Sigmoid colon (tissue), 4 donors: ENCODE measurements around the gene GAS2L1.

ENCODE experiments used
- EP300 ChIP-seq, 4 donors: sonication (generic); formaldehyde crosslinking; IDR thresholded peaks; one replicate each; pipeline ENCODE4 v1.6.1; 2017; ENCODE audit warnings: antibody characterized with exemption in 4 of 4
- POLR2A ChIP-seq, 2 donors: fragments of 450-650 bp; IDR thresholded peaks; one replicate each; pipeline ENCODE4 v1.6.1; 2016; ENCODE audit warnings: antibody characterized with exemption in 2 of 2, mild to moderate bottlenecking in 2 of 2, moderate library complexity in 2 of 2
- POLR2AphosphoS5 ChIP-seq, 4 donors: sonication (generic); formaldehyde crosslinking; IDR thresholded peaks; one replicate each; pipeline ENCODE4 v1.6.1; 2017; ENCODE audit warnings: antibody characterized with exemption in 4 of 4
- TF ChIP-seq, protein P1 (sequence below), 4 experiments: fragments of 450-650 bp in 3 of 4; fragments of 200-600 bp in 1 of 4; IDR thresholded peaks; one replicate each; pipeline ENCODE4 v1.5.1; 2016 to 2019; ENCODE audit warnings: antibody characterized with exemption in 4 of 4, mild to moderate bottlenecking in 3 of 4, moderate library complexity in 2 of 4

DNA sequence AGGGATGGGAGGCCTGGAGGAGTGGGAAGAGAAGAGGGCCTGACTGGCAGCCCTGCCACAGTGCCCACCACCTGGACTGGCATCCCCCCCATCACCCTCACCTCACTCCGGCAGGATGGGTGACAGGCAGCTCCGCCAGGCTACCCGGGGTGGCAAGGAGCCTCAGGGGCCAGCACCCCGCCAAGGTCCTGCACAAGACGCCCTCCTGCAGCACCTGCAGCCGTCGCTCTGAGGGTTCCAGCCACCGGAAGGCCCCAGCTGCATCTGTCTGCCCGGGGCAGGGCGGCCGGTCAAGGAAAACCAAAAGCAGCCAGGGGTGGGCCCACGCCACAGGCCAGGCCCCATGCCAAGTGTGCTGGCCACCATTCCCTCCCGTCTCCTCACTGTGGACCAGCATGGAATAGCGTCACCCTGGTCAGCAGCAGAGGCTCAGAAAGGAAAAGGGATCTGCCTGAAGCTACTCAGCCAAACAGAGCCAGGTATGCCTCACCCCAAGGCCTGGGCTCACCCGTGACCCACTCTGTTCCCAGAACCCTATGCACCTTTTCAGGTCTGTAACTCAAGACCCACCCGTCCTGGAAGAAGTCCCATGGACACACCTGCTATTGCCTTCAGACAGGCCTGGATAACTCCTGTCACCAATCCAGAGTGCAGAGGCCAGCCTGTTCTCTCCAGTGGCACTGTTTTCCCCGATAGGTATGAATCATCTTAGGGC is 45.7 kb upstream of the GAS2L1 start:
- TF ChIP-seq, protein P1, sequence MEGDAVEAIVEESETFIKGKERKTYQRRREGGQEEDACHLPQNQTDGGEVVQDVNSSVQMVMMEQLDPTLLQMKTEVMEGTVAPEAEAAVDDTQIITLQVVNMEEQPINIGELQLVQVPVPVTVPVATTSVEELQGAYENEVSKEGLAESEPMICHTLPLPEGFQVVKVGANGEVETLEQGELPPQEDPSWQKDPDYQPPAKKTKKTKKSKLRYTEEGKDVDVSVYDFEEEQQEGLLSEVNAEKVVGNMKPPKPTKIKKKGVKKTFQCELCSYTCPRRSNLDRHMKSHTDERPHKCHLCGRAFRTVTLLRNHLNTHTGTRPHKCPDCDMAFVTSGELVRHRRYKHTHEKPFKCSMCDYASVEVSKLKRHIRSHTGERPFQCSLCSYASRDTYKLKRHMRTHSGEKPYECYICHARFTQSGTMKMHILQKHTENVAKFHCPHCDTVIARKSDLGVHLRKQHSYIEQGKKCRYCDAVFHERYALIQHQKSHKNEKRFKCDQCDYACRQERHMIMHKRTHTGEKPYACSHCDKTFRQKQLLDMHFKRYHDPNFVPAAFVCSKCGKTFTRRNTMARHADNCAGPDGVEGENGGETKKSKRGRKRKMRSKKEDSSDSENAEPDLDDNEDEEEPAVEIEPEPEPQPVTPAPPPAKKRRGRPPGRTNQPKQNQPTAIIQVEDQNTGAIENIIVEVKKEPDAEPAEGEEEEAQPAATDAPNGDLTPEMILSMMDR (IDR thresholded peaks at IDR 0.05) = no peak
- TF ChIP-seq POLR2A (IDR thresholded peaks at IDR 0.05) = no peak
- no peak for TF ChIP-seq POLR2AphosphoS5 (IDR thresholded peaks at IDR 0.05)
- TF ChIP-seq EP300 (IDR thresholded peaks at IDR 0.05) = no peak
